ENCODE results near the gene SEL1L2.

Gene SEL1L2

DNA sequence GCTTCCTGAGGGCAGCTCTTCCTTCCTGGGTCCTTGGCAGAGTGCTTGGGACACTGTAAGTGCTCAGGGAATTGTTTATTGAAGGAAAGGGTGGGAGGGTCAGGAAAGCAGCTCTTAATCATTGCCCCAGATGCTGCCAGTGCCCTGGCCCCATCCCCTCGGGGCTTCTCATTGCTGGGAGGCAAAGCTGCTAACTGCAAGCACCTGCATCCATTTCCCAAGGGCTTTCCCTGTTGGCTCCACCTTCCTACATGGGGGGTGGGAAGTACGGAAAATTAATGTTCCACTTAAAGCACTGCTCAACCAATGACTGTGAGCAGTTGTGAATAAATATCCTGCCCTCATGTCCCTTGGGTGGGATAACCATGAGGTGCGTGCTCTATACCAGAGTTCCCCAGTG, 149.2 kb downstream of the SEL1L2 start:
- Histone ChIP-seq H3K9me3 (ENCODE audit: control insufficient read depth, insufficient read depth, low read length) (no peaks in the 10 kb centered on the region), H3K9ac (ENCODE audit: low read depth, low read length) (no peak overlapping the region), H3K36me3 (ENCODE audit: insufficient read depth, low read length) (no peaks in the 10 kb centered on the region), H3K4me1 (ENCODE audit: insufficient read depth, low read length) (no peaks in the 10 kb centered on the region)

DNA sequence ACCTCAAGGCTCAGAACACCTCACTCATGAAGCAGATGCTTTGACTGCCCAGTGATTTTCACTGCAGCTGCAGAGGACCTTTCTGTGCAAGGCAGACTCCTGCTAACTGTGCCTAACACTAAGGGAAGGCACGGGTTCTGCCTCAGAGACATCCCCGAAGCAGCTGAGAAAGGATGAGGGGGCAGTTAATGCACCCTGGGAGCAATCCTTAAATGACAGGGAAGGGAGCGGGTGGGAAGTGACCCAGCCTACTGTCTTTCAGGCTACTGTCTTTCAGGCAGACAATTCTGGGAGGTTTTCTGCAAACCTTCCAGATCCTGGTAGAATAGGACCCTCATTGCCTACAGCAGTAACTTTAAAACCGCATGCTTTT, 150.3 kb downstream of the SEL1L2 start:
- H3K4me1 ChIP-seq (ENCODE audit: insufficient read depth, low read length): no peaks in the 10 kb centered on the region
- no peaks in the 10 kb centered on the region for H3K36me3 ChIP-seq (ENCODE audit: insufficient read depth, low read length)
- no peak overlapping the region for H3K9ac ChIP-seq (ENCODE audit: low read depth, low read length)
- H3K9me3 ChIP-seq (ENCODE audit: control insufficient read depth, insufficient read depth, low read length): no peaks in the 10 kb centered on the region

DNA sequence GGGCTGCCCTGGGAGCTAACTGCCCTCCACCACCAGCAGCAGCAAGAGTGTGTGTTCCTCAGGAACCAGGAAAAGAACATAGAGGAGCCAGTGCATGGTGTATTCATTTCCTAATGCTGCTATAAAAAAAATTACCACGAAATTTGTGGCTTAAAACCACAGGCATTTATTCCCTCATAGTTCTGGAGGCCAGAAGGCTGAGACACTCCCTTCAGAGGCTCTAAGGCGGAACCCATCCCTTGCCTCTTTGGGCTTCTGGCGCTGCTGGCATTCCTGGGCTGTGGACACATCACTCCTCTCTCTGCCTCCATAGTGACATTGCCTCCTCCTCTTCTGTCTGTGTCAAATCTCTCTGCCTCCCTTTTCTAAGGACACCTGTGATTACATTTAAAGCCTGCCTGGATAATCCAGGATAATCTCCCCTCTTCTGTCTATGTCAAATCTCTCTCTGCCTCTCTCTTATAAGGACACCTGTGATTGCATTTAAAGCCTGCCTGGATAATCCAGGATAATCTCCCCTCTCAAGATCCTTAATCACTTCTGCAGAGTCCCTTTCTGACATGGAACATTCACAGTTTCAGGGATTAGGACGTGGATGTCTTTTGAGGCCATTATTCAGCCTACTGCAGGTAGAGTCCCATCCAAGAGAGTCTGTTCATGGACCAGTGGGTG, 150.9 kb downstream of the SEL1L2 start:
- H3K36me3 ChIP-seq (ENCODE audit: insufficient read depth, low read length): no peaks in the 10 kb centered on the region
- no peaks in the 10 kb centered on the region for H3K9me3 ChIP-seq (ENCODE audit: control insufficient read depth, insufficient read depth, low read length)
- H3K4me1 ChIP-seq (ENCODE audit: insufficient read depth, low read length): no peaks in the 10 kb centered on the region
- H3K9ac ChIP-seq (ENCODE audit: low read depth, low read length): no peak overlapping the region

DNA sequence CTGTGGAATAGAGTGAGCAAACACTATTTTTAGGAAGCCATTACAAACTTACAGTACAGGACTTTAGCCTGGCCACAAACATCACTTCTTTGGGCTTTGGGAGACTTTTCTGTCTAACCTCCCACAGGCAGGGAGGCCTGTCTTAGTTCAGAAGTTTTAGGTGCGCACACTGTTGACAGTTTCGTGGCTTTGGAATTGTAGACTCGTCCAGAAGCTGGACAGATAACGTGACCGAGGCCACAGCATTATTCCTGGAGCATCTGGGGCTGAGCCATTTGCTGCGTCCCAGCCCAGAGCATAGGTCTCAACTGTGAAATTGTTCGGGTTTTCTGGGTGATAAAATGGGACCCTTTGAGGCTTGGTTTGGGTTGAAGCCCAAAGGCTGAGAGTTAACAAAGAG, 151.8 kb downstream of the SEL1L2 start:
- no peaks in the 10 kb centered on the region for H3K4me1 ChIP-seq (ENCODE audit: insufficient read depth, low read length)
- H3K9me3 ChIP-seq (ENCODE audit: control insufficient read depth, insufficient read depth, low read length): no peaks in the 10 kb centered on the region
- no peaks in the 10 kb centered on the region for H3K36me3 ChIP-seq (ENCODE audit: insufficient read depth, low read length)
- H3K9ac ChIP-seq (ENCODE audit: low read depth, low read length): no peak overlapping the region

DNA sequence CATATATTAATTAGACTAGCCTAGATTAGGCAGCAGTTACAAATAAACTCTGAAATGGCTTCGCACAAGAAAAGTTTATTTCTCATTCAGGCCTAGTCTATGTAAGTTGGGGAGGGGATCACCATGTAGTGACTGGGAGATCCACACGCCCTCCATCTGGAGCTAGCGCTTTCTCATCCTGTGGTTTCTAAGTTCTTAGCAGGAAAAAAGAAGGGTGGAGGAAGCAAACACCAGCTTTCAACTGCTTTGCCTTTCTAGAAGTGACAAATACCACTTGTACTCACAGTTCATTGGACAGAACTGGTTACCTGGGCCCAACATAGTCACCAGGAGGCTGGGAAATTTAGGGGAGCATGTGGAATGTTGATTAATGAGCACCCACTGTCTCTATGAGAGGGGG, 158.9 kb downstream of the SEL1L2 start:
- H3K36me3 ChIP-seq (ENCODE audit: insufficient read depth, low read length): no peaks in the 10 kb centered on the region
- no peaks in the 10 kb centered on the region for H3K9me3 ChIP-seq (ENCODE audit: control insufficient read depth, insufficient read depth, low read length)
- no peaks in the 10 kb centered on the region for H3K4me1 ChIP-seq (ENCODE audit: insufficient read depth, low read length)
- H3K9ac ChIP-seq (ENCODE audit: low read depth, low read length): no peak overlapping the region

DNA sequence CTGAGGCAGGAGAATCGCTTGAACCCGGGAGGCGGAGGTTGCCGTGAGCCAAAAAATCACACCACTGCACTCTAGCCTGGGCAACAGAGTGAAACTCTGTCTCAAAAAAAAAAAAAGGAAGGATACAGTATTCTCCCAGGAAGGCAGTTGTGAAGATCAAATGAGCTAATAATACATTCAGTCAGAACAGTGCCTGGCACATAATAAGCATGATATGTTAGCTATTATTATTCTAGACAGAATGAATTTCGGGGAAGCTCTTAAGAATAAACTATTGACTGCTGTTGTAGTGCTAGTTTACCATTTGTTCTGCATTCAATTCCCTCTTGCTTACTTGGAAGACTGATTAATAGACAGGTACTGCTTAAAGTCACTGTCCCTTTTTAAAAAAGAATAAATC, 164.9 kb downstream of the SEL1L2 start:
- Histone ChIP-seq H3K4me1 (ENCODE audit: insufficient read depth, low read length) (no peaks in the 10 kb centered on the region), H3K36me3 (ENCODE audit: insufficient read depth, low read length) (peaks cover 4% of the 10 kb centered on the region; the same call in 1 of the 2 replicates), H3K9ac (ENCODE audit: low read depth, low read length) (no peak overlapping the region), H3K9me3 (ENCODE audit: control insufficient read depth, insufficient read depth, low read length) (no peaks in the 10 kb centered on the region)

DNA sequence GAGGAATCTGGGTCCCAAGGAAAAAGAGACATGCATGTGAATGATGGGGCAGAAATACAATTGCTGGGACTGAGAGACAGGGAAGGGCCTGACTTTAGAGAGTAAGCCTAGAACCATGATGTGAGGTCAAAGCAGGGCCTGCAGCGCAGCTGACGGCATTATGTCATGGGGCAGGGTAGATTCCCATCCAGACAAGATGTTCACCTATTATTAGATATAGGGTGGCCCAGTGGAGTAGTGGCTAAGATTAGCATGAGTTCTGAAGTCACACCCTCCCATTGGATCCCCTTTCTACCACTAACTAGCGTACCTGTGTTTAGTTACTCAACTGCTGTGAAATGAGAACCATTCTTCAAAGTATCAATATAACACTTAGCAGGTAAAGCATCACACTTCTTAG, 166.0 kb downstream of the SEL1L2 start:
- Histone ChIP-seq H3K36me3 (ENCODE audit: insufficient read depth, low read length) (peaks cover 4% of the 10 kb centered on the region; the same call in 1 of the 2 replicates), H3K9me3 (ENCODE audit: control insufficient read depth, insufficient read depth, low read length) (no peaks in the 10 kb centered on the region), H3K4me1 (ENCODE audit: insufficient read depth, low read length) (no peaks in the 10 kb centered on the region), H3K9ac (ENCODE audit: low read depth, low read length) (no peak overlapping the region)

DNA sequence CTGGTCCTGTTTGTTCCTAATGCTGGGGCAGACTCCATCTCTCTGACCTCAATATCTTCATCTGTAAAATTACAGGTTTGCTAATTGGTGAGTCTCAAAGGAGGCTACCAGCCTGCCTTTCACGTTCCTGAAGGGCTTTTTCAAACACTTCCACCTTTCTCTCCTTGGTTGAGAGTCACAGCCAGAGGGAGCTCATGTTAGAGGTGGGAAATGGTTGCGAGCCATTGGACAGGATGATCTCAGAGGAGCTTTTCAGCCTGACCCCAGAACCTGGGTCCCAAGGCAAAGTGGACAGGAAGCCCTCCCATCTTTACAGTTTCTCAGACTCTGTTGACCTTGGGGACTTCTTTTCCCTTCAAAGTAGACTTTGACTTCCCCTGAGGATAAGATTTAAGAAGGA, 168.0 kb downstream of the SEL1L2 start:
- H3K36me3 ChIP-seq (ENCODE audit: insufficient read depth, low read length): peaks cover 10% of the 10 kb centered on the region; the same call in 1 of the 2 replicates
- no peaks in the 10 kb centered on the region for H3K9me3 ChIP-seq (ENCODE audit: control insufficient read depth, insufficient read depth, low read length)
- no peaks in the 10 kb centered on the region for H3K4me1 ChIP-seq (ENCODE audit: insufficient read depth, low read length)
- no peak overlapping the region for H3K9ac ChIP-seq (ENCODE audit: low read depth, low read length)

DNA sequence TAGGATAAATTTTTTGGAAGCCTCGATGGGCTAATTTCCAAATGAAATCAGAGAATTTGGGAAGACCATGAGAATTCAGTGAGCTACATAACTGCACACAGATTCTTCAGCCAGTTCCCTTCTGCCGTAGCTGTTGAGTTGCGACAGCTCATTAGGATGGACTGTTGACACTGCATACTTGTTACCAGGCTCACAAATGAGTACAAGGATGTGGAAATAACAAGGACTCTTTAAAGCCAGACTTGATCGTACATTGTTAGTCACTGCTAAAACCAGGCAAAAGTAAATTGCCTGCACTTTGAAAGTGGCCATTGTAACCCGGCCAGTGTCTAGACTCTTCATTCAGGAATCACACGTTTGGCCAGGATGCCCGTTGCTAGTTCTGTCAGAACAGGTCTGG, 168.5 kb downstream of the SEL1L2 start:
- Histone ChIP-seq H3K36me3 (ENCODE audit: insufficient read depth, low read length) (peaks cover 10% of the 10 kb centered on the region; the same call in 1 of the 2 replicates), H3K9ac (ENCODE audit: low read depth, low read length) (no peak overlapping the region), H3K4me1 (ENCODE audit: insufficient read depth, low read length) (no peaks in the 10 kb centered on the region), H3K9me3 (ENCODE audit: control insufficient read depth, insufficient read depth, low read length) (no peaks in the 10 kb centered on the region)

DNA sequence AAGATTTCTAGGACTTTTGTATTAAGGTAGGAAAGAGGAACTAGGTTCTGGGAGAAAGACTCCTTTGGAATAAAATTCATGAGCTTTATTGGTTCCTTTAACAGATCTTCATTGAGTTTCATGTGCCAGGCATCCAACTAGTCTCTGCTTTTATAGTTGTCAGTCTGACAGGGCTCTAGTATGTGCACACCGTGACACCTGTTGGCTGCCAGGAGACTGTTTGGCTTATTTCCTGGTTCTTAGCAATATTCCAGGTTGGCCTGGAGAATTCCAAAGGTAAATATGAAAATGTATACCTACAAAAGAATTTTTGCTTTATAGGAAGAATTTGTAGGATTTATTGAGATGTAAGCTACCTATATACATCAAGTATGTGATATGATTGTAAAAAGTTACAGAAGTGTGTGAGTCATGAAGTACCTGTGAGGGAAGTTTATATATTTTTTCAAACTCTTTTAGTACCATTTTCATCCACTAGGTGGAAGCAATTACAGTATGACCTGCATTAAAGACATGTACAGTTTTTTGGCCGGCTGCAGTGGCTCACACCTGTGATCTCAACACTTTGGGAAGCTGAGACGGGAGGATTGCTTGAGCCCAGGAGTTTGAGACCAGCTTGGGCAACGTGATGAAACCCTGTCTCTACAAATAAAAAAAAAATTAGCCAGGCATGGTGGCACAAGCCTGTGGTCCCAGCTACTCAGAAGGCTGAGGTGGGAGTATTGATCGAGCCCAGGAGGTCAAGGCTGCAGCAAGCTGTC, 170.3 kb downstream of the SEL1L2 start:
- no peaks in the 10 kb centered on the region for H3K4me1 ChIP-seq (ENCODE audit: insufficient read depth, low read length)
- H3K9ac ChIP-seq (ENCODE audit: low read depth, low read length): no peak overlapping the region
- peaks cover 17% of the 10 kb centered on the region for H3K36me3 ChIP-seq (ENCODE audit: insufficient read depth, low read length)
- no peaks in the 10 kb centered on the region for H3K9me3 ChIP-seq (ENCODE audit: control insufficient read depth, insufficient read depth, low read length)

DNA sequence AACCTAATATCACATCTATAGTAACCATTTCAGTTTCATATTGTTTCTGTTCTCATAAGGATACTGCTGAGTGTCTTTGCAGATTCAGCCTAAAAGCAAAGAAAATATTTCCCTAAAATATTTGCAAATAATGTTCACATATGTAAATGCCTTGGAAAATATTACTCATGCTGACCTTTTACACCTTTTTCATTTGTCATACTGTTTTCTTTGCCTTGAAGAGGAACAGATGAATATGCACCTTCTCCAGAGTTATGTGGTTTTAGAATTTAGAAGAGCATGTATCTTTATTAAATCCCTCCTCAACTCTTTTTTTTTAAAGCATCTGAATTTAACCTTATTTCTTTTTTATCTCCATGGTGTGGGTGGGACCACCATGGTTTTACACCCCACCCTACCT, 173.1 kb downstream of the SEL1L2 start:
- no peaks in the 10 kb centered on the region for H3K4me1 ChIP-seq (ENCODE audit: insufficient read depth, low read length)
- peaks cover 26% of the 10 kb centered on the region for H3K36me3 ChIP-seq (ENCODE audit: insufficient read depth, low read length)
- no peak overlapping the region for H3K9ac ChIP-seq (ENCODE audit: low read depth, low read length)
- no peaks in the 10 kb centered on the region for H3K9me3 ChIP-seq (ENCODE audit: control insufficient read depth, insufficient read depth, low read length)

DNA sequence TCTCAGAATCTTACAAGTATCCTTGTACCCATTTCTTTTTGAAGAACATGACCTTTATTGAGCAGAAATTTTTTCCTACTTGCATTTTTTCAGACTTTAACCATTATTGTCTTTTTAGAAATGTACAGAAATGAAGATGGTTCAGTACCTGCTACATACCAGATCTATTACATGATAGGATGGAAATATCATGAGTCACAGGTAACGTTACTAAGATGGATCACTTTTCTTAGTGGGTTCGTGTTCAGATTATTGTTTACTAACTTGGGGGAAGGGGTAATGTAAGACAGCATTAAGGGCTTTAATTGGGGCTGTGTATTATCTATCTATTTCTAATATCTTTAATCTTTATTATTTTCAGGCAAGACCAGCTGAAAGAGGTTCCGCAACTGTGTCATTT, 173.7 kb downstream of the SEL1L2 start:
- peaks cover 28% of the 10 kb centered on the region for H3K36me3 ChIP-seq (ENCODE audit: insufficient read depth, low read length)
- H3K9ac ChIP-seq (ENCODE audit: low read depth, low read length): no peak overlapping the region
- H3K4me1 ChIP-seq (ENCODE audit: insufficient read depth, low read length): no peaks in the 10 kb centered on the region
- H3K9me3 ChIP-seq (ENCODE audit: control insufficient read depth, insufficient read depth, low read length): no peaks in the 10 kb centered on the region

DNA sequence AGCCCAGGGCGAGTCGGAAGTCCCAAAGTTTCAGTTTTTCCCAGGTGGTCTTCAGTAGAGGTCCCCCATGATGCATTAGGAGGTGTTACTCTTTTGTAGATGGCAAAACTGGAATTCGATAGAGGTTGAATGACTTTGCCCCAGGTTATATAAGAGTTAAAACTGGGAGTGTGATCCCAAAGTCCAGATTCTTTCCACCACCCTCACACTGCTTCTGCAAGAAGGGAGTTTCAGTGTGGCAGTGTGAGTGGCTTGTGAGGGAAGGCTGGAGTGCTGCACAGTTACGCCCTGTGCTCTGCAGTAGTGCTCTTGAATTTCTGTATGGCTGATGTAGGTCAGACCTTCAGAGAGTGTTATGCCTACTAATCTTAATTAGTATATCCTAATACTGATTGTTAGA, 175.7 kb downstream of the SEL1L2 start:
- peaks cover 30% of the 10 kb centered on the region for H3K36me3 ChIP-seq (ENCODE audit: insufficient read depth, low read length)
- no peaks in the 10 kb centered on the region for H3K9me3 ChIP-seq (ENCODE audit: control insufficient read depth, insufficient read depth, low read length)
- H3K4me1 ChIP-seq (ENCODE audit: insufficient read depth, low read length): no peaks in the 10 kb centered on the region

DNA sequence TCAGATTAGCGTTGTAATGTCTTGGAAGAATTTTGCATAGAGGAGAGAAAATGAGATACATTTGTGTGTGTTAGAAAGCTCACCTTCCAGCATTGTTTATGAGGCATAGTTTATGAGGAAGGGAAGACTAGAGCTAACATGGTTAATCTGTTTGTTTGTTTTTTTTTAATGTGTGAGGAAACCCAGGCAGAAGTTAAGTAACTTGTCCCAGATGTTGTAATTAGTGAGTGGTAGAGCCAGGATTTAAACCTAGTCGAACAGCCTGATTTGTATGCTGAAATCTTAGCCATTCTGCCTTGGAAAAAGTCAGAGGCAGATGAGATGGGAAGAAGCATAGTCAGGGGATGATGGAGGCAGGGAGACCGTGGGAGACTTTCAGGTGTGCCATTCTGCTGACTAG, 176.5 kb downstream of the SEL1L2 start:
- Histone ChIP-seq H3K9ac (ENCODE audit: low read depth, low read length) (no peak overlapping the region), H3K36me3 (ENCODE audit: insufficient read depth, low read length) (peaks cover 37% of the 10 kb centered on the region), H3K9me3 (ENCODE audit: control insufficient read depth, insufficient read depth, low read length) (no peaks in the 10 kb centered on the region), H3K4me1 (ENCODE audit: insufficient read depth, low read length) (no peaks in the 10 kb centered on the region)

More for the DNA sequence above, 175.7 kb downstream of the SEL1L2 start:
- H3K9ac ChIP-seq (ENCODE audit: low read depth, low read length): no peak overlapping the region

DNA sequence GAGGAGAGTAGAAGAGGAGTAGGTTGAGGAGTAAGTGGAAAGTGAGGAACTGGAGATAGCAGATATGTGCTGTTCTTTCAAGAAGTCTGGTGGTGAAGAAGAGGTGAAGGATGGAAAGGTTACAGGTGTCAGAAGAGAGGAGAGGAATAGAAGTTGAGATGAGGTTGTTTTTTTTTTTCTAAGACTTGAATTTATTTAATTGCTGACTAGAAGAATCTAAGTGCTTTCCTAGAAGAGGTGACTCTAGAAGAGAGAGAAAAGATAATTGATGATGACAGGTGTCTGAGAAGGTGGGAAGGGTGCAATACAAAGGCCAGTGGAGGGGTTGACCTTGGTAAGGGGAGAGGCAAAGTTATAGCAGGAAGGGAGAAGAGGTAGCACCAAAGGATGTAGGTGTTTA, 180.0 kb downstream of the SEL1L2 start:
- Histone ChIP-seq H3K9me3 (ENCODE audit: control insufficient read depth, insufficient read depth, low read length) (no peaks in the 10 kb centered on the region), H3K4me1 (ENCODE audit: insufficient read depth, low read length) (no peaks in the 10 kb centered on the region), H3K9ac (ENCODE audit: low read depth, low read length) (no peak overlapping the region), H3K36me3 (ENCODE audit: insufficient read depth, low read length) (peaks cover 32% of the 10 kb centered on the region)

Data from ES-I3 (cell line).